ENCODE measurements around the gene LEPR.

GRCh38 chr1:65416767-65417166 is 3.7 kb upstream of the LEPR start:
- TF ChIP-seq POLR2A (IDR thresholded peaks at IDR 0.05): no peak
- no peak for TF ChIP-seq CTCF (IDR thresholded peaks at IDR 0.05 in 8 of 11, conservative IDR thresholded peaks at IDR 0.05 in 3 of 11)
- no peak for TF ChIP-seq POLR2AphosphoS5 (IDR thresholded peaks at IDR 0.05)
